NCI-H82 (cell line): ENCODE results near the gene EPB41L4B.
"Not testable (repeated sequence)": the region's sequence is repeated elsewhere in the genome, so short reads cannot be mapped to it uniquely, and the experiment has no call there.

Source experiments
- DNase-seq: peaks from one replicate; lab custom pipeline; 2025; lab: John Stamatoyannopoulos, UW

Gene EPB41L4B

GRCh38 chr9:109244179-109245132 is 76.4 kb downstream of the EPB41L4B start:
- peak; percentile 89 for DNase-seq

- DNase-seq: peak; percentile 84
Observed at GRCh38 chr9:109242741-109243140, 78.1 kb downstream of the EPB41L4B start.

GRCh38 chr9:109242014-109242413 is 78.8 kb downstream of the EPB41L4B start:
- peak; percentile 53 for DNase-seq

GRCh38 chr9:109241207-109241606 is 79.7 kb downstream of the EPB41L4B start:
- no peak for DNase-seq

- no peak for DNase-seq
Observed at GRCh38 chr9:109239240-109239639, 81.6 kb downstream of the EPB41L4B start.

GRCh38 chr9:109238655-109239054 is 82.2 kb downstream of the EPB41L4B start:
- no peak for DNase-seq

GRCh38 chr9:109238125-109238524 is 82.7 kb downstream of the EPB41L4B start:
- DNase-seq: no peak

GRCh38 chr9:109232449-109233237 is 88.2 kb downstream of the EPB41L4B start:
- DNase-seq: no peak

GRCh38 chr9:109231593-109231992 is 89.3 kb downstream of the EPB41L4B start:
- DNase-seq: no peak

- DNase-seq: no peak
Observed at GRCh38 chr9:109230277-109230676, 90.6 kb downstream of the EPB41L4B start.

- no peak for DNase-seq
Observed at GRCh38 chr9:109229682-109230081, 91.2 kb downstream of the EPB41L4B start.

- no peak for DNase-seq
Observed at GRCh38 chr9:109228093-109228642, 92.7 kb downstream of the EPB41L4B start.

GRCh38 chr9:109225629-109226028 is 95.2 kb downstream of the EPB41L4B start:
- DNase-seq: no peak

GRCh38 chr9:109224751-109225150 is 96.1 kb downstream of the EPB41L4B start:
- peak; percentile 13 for DNase-seq

GRCh38 chr9:109218242-109218641 is 102.6 kb downstream of the EPB41L4B start:
- DNase-seq: not testable (repeated sequence)

- no peak for DNase-seq
Observed at GRCh38 chr9:109214414-109214813, 106.4 kb downstream of the EPB41L4B start.

- DNase-seq: no peak
Observed at GRCh38 chr9:109213285-109214121, 107.4 kb downstream of the EPB41L4B start.

GRCh38 chr9:109212768-109213167 is 108.1 kb downstream of the EPB41L4B start:
- no peak for DNase-seq

- DNase-seq: peak; percentile 13
Observed at GRCh38 chr9:109206670-109207069, 114.2 kb downstream of the EPB41L4B start.

GRCh38 chr9:109205526-109205925 is 115.3 kb downstream of the EPB41L4B start:
- peak; percentile 93 for DNase-seq

GRCh38 chr9:109203761-109204360 is 117.0 kb downstream of the EPB41L4B start:
- no peak for DNase-seq
